ENCODE measurements around the gene ZNF608. TPM values are rescaled to one million over a fixed set of nuclear protein-coding genes. Genes with fewer than 3 reads are reported as not detected.

The ZNF608 gene
- total RNA-seq, 2 donors from 2014 or later, result 22.6 to 25.3 TPM

- intact Hi-C loops (cut with DNase I), result no loop called here
- no peaks in the 10 kb centered on the region for H3K9me3 ChIP-seq
- H3K36me3 ChIP-seq, result no peaks in the 10 kb centered on the region
- WGBS, result 71% methylated on average over 4 of the region's 4 CpGs
- H3K27ac ChIP-seq, result no peak overlapping the region
- no peaks in the 10 kb centered on the region for H3K27me3 ChIP-seq (replicated peaks; ENCODE audit: insufficient read depth)
- H3K4me3 ChIP-seq, result no peak overlapping the region
- H3K4me1 ChIP-seq (replicated peaks), result no peaks in the 10 kb centered on the region
- no peak for DNase-seq (ENCODE audit: low spot score)
- TF ChIP-seq POLR2A (IDR thresholded peaks at IDR 0.05) (no peak), POLR2AphosphoS5 (IDR thresholded peaks at IDR 0.05) (no peak)
- TF ChIP-seq, protein P1, sequence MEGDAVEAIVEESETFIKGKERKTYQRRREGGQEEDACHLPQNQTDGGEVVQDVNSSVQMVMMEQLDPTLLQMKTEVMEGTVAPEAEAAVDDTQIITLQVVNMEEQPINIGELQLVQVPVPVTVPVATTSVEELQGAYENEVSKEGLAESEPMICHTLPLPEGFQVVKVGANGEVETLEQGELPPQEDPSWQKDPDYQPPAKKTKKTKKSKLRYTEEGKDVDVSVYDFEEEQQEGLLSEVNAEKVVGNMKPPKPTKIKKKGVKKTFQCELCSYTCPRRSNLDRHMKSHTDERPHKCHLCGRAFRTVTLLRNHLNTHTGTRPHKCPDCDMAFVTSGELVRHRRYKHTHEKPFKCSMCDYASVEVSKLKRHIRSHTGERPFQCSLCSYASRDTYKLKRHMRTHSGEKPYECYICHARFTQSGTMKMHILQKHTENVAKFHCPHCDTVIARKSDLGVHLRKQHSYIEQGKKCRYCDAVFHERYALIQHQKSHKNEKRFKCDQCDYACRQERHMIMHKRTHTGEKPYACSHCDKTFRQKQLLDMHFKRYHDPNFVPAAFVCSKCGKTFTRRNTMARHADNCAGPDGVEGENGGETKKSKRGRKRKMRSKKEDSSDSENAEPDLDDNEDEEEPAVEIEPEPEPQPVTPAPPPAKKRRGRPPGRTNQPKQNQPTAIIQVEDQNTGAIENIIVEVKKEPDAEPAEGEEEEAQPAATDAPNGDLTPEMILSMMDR (IDR thresholded peaks at IDR 0.05), result no peak
Observed at GRCh38 chr5:124789104-124789605, 42.7 kb upstream of the ZNF608 start.

GRCh38 chr5:124783794-124784193 is 37.4 kb upstream of the ZNF608 start:
- H3K27me3 ChIP-seq (replicated peaks; ENCODE audit: insufficient read depth), result no peaks in the 10 kb centered on the region
- H3K36me3 ChIP-seq, result no peaks in the 10 kb centered on the region
- no peak overlapping the region for H3K4me3 ChIP-seq
- no peaks in the 10 kb centered on the region for H3K4me1 ChIP-seq (replicated peaks)
- TF ChIP-seq POLR2AphosphoS5 (IDR thresholded peaks at IDR 0.05), result no peak
- H3K27ac ChIP-seq, result no peak overlapping the region
- DNase-seq (ENCODE audit: low spot score), result no peak
- intact Hi-C loops (cut with DNase I), result no loop called here
- H3K9me3 ChIP-seq, result no peaks in the 10 kb centered on the region
- WGBS, result 75% methylated on average over 2 of the region's 2 CpGs

DNA sequence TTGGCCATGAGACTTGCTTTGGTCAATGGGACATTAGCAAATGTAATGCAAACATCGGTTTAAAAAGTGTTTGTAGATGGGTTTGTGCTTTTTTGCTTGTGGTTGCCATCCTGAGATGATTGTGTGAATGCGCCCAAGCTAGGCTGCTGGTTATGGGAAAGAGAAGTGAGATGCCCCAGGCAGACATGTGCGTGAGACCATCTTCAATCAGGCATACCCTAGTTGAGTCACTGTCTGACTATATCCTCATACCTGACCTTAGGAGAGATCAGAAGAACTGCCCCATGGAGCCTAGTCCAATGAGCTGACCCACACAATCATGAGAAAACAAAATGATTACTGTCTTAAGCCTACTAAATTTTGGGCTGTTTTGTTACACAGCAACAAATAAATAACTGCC is 36.8 kb upstream of the ZNF608 start:
- H3K27ac ChIP-seq, result no peak overlapping the region
- no peaks in the 10 kb centered on the region for H3K4me1 ChIP-seq (replicated peaks)
- TF ChIP-seq, protein P1 (IDR thresholded peaks at IDR 0.05), result no peak
- TF ChIP-seq POLR2A (IDR thresholded peaks at IDR 0.05) (no peak), POLR2AphosphoS5 (IDR thresholded peaks at IDR 0.05) (no peak)
- H3K36me3 ChIP-seq, result no peaks in the 10 kb centered on the region
- H3K9me3 ChIP-seq, result no peaks in the 10 kb centered on the region
- DNase-seq (ENCODE audit: low spot score), result no peak
- no peaks in the 10 kb centered on the region for H3K27me3 ChIP-seq (replicated peaks; ENCODE audit: insufficient read depth)
- H3K4me3 ChIP-seq, result no peak overlapping the region
- WGBS, result 97% methylated on average over 3 of the region's 3 CpGs
- intact Hi-C loops (cut with DNase I), result no loop called here

DNA sequence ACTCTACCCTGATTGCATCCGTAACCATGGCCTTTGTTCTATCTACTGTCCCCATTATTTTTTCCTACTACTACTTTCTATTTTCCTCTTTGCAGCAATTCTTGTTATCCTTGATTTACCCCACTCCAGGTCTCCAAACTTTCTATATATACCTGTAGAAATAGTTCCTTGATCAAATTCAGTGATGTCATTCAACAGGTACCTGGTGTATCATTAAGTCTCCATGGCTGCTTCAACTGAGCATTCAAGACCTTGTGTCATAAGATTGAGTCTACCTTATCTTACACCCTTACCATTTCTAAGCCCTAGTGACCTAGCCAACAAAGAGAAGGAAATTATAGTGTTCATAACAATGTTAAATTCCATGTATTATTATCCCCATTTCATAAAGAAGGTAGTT is 35.8 kb upstream of the ZNF608 start:
- intact Hi-C loops (cut with DNase I), result no loop called here
- no peak for TF ChIP-seq POLR2A (IDR thresholded peaks at IDR 0.05)
- TF ChIP-seq, protein P1 (IDR thresholded peaks at IDR 0.05), result no peak
- TF ChIP-seq POLR2AphosphoS5 (IDR thresholded peaks at IDR 0.05), result no peak
- H3K4me1 ChIP-seq (replicated peaks), result no peaks in the 10 kb centered on the region
- H3K27me3 ChIP-seq (replicated peaks; ENCODE audit: insufficient read depth), result no peaks in the 10 kb centered on the region
- 100% methylated on average over 1 of the region's 1 CpG for WGBS
- H3K27ac ChIP-seq, result no peak overlapping the region
- no peak overlapping the region for H3K4me3 ChIP-seq
- H3K9me3 ChIP-seq, result no peaks in the 10 kb centered on the region
- H3K36me3 ChIP-seq, result no peaks in the 10 kb centered on the region
- no peak for DNase-seq (ENCODE audit: low spot score)

DNA sequence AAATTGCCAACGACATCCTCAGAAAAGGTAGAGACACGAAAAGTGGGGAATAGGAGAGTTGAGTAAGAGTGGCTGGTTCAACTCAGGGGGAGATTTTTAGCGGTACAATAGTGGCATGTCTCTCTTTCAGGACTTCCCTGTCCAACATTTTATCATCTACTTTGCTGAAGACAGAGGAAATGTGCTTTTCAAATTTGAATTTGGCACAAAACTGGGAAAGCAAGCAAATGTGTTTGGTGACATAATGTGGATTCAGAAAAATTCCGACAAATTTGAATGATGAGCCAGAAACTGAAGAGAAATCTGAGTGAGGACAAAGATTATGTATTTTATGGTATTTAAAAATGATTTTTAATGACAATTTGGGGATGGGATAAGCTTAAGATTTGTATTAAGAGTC is 33.6 kb upstream of the ZNF608 start:
- no peaks in the 10 kb centered on the region for H3K36me3 ChIP-seq
- no peaks in the 10 kb centered on the region for H3K27me3 ChIP-seq (replicated peaks; ENCODE audit: insufficient read depth)
- H3K27ac ChIP-seq, result no peak overlapping the region
- no peaks in the 10 kb centered on the region for H3K9me3 ChIP-seq
- TF ChIP-seq, protein P1 (IDR thresholded peaks at IDR 0.05), result no peak
- TF ChIP-seq POLR2A (IDR thresholded peaks at IDR 0.05), result no peak
- TF ChIP-seq POLR2AphosphoS5 (IDR thresholded peaks at IDR 0.05), result no peak
- intact Hi-C loops (cut with DNase I), result no loop called here
- no peak for DNase-seq (ENCODE audit: low spot score)
- H3K4me1 ChIP-seq (replicated peaks), result no peaks in the 10 kb centered on the region
- over 99% methylated on average over 4 of the region's 4 CpGs for whole genome bisulfite sequencing
- H3K4me3 ChIP-seq, result no peak overlapping the region
